ENCODE results near the gene FPGS. TPM values are rescaled to one million over a fixed set of nuclear protein-coding genes. Genes with fewer than 3 reads are reported as not detected.

The FPGS gene
- total and polyA plus RNA-seq, 2 donors (not counting 1 experiment from before 2014, with no cell fraction given), result 103 to 136 TPM

DNA sequence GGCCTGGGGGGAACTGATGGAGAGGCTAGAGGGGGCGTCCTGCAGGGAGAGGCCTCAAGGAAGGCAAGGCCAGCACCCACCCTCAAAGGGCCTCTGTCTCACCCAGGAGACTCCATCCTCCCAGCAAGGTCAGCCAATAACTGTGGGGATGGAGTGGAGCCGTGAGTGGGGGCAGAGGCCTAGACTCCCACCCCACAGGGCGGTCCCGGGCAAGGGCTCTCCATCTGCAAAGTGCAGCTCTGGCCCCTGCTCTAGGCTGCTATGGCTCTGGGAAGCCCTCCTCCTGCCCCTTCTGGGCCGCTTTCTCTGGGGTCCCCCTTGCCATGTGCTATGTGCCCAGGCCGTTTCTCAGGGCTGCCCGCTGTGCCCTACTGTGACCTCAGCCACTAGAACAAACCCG lies 14.0 kb downstream of the FPGS start:
- Mint-ChIP-seq H3K4me3 (no peak overlapping the region), H3K4me1 (no peaks in the 10 kb centered on the region), H3K27me3 (no peaks in the 10 kb centered on the region), H3K27ac (no peak overlapping the region), H3K9me3 (ENCODE audit: insufficient read depth) (no peaks in the 10 kb centered on the region)
- H2AFZ ChIP-seq (ENCODE audit: insufficient read depth, low read depth, low read length, poor library complexity, severe bottlenecking), result no peak overlapping the region
- no peak overlapping the region for H3K27ac ChIP-seq (ENCODE audit: low read length in 2 of 2)
- H3K9me3 ChIP-seq (ENCODE audit: control extremely low read depth in 1 of 3, control insufficient read depth in 2 of 3, insufficient read depth in 1 of 3, low read length in 2 of 3), result peaks cover 0 to 4% (median 0%) of the 10 kb centered on the region in 3 donors
- no peaks in the 10 kb centered on the region for H3K27me3 ChIP-seq (replicated peaks in 1 of 4; ENCODE audit: control extremely low read depth in 1 of 4, control insufficient read depth in 3 of 4, insufficient read depth in 4 of 4, low read length in 3 of 4)
- no peaks in the 10 kb centered on the region for H3K4me1 ChIP-seq (ENCODE audit: control insufficient read depth in 2 of 2, insufficient read depth in 2 of 2, low read length in 2 of 2)
- TF ChIP-seq, protein P1, sequence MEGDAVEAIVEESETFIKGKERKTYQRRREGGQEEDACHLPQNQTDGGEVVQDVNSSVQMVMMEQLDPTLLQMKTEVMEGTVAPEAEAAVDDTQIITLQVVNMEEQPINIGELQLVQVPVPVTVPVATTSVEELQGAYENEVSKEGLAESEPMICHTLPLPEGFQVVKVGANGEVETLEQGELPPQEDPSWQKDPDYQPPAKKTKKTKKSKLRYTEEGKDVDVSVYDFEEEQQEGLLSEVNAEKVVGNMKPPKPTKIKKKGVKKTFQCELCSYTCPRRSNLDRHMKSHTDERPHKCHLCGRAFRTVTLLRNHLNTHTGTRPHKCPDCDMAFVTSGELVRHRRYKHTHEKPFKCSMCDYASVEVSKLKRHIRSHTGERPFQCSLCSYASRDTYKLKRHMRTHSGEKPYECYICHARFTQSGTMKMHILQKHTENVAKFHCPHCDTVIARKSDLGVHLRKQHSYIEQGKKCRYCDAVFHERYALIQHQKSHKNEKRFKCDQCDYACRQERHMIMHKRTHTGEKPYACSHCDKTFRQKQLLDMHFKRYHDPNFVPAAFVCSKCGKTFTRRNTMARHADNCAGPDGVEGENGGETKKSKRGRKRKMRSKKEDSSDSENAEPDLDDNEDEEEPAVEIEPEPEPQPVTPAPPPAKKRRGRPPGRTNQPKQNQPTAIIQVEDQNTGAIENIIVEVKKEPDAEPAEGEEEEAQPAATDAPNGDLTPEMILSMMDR (IDR thresholded peaks at IDR 0.05), result no peak
- TF ChIP-seq EZH2 (IDR thresholded peaks at IDR 0.05; ENCODE audit: borderline replicate concordance, insufficient read depth, low read depth, low read length, poor library complexity, severe bottlenecking), result no peak
- H4K20me1 ChIP-seq (ENCODE audit: control insufficient read depth, insufficient read depth, low read length, poor library complexity, severe bottlenecking), result no peaks in the 10 kb centered on the region
- no peak overlapping the region for H3K4me3 ChIP-seq (ENCODE audit: control extremely low read depth in 1 of 5, extremely low read depth in 1 of 5, insufficient read depth in 1 of 5, low read depth in 2 of 5, low read length in 4 of 5)
- no peaks in the 10 kb centered on the region for H3K79me2 ChIP-seq (ENCODE audit: control insufficient read depth, insufficient read depth, low read length)
- WGBS (ENCODE audit: insufficient coverage), result 97% methylated on average over 7 of the region's 8 CpGs
- peaks cover 0 to 35% of the 10 kb centered on the region in 2 experiments for H3K36me3 ChIP-seq (replicated peaks in 1 of 2; ENCODE audit: control extremely low read depth in 1 of 2, control insufficient read depth in 1 of 2, extremely low read depth in 1 of 2, insufficient read depth in 2 of 2, low read length in 1 of 2)
- CTCF ChIA-PET, result interaction anchor here (1.0 kb wide), 1 partner anchor 11 kb away, joined by 3 read pairs; no protein-coding TSS in a partner anchor
- ATAC-seq (ENCODE audit: low read depth) (no peak), DNase-seq (no peak)
- H3K9ac ChIP-seq (ENCODE audit: low read length), result no peak overlapping the region
- POLR2A ChIA-PET, result no interaction called here
- intact Hi-C loops (cut with micrococcal nuclease), result no loop called here
- H3K4me2 ChIP-seq (replicated peaks; ENCODE audit: low read depth, low read length, poor library complexity, severe bottlenecking), result no peak overlapping the region

GRCh38 chr9:127817881-127818434 lies 15.3 kb downstream of the FPGS start:
- TF ChIP-seq EZH2 (IDR thresholded peaks at IDR 0.05; ENCODE audit: borderline replicate concordance, insufficient read depth, low read depth, low read length, poor library complexity, severe bottlenecking), result no peak
- TF ChIP-seq, protein P1 (IDR thresholded peaks at IDR 0.05), result no peak

More at GRCh38 chr9:127817881-127818434, 15.3 kb downstream of the FPGS start:
- no peak for ATAC-seq (ENCODE audit: low read depth)
- H3K9me3 Mint-ChIP-seq (ENCODE audit: insufficient read depth), result no peaks in the 10 kb centered on the region
- Histone ChIP-seq H3K36me3 (replicated peaks in 1 of 2; ENCODE audit: control extremely low read depth in 1 of 2, control insufficient read depth in 1 of 2, extremely low read depth in 1 of 2, insufficient read depth in 2 of 2, low read length in 1 of 2) (peaks cover 0 to 28% of the 10 kb centered on the region in 2 experiments), H3K27me3 (replicated peaks in 1 of 4; ENCODE audit: control extremely low read depth in 1 of 4, control insufficient read depth in 3 of 4, insufficient read depth in 4 of 4, low read length in 3 of 4) (no peaks in the 10 kb centered on the region), H4K20me1 (ENCODE audit: control insufficient read depth, insufficient read depth, low read length, poor library complexity, severe bottlenecking) (no peaks in the 10 kb centered on the region), H3K4me2 (replicated peaks; ENCODE audit: low read depth, low read length, poor library complexity, severe bottlenecking) (no peak overlapping the region), H3K9ac (ENCODE audit: low read length) (no peak overlapping the region), H3K79me2 (ENCODE audit: control insufficient read depth, insufficient read depth, low read length) (no peaks in the 10 kb centered on the region), H3K9me3 (ENCODE audit: control extremely low read depth in 1 of 3, control insufficient read depth in 2 of 3, insufficient read depth in 1 of 3, low read length in 2 of 3) (peaks cover 0 to 4% (median 0%) of the 10 kb centered on the region in 3 donors), H3K4me3 (ENCODE audit: control extremely low read depth in 1 of 5, extremely low read depth in 1 of 5, insufficient read depth in 1 of 5, low read depth in 2 of 5, low read length in 4 of 5) (no peak overlapping the region), H3K4me1 (ENCODE audit: control insufficient read depth in 2 of 2, insufficient read depth in 2 of 2, low read length in 2 of 2) (no peaks in the 10 kb centered on the region), H2AFZ (ENCODE audit: insufficient read depth, low read depth, low read length, poor library complexity, severe bottlenecking) (no peak overlapping the region), H3K27ac (ENCODE audit: low read length in 2 of 2) (no peak overlapping the region)
- no peak for DNase-seq
- ChIA-PET CTCF (interaction anchor here (0.6 to 1.0 kb wide), 2 partner anchors 12 to 228 kb away, joined by 3 read pairs; no protein-coding TSS in a partner anchor), POLR2A (no interaction called here)
- H3K27ac Mint-ChIP-seq, result no peak overlapping the region
- intact Hi-C loops (cut with micrococcal nuclease), result no loop called here
- no peak overlapping the region for H3K4me3 Mint-ChIP-seq
- no peaks in the 10 kb centered on the region for H3K27me3 Mint-ChIP-seq
- 93% methylated on average over 15 of the region's 17 CpGs for WGBS (ENCODE audit: insufficient coverage)
- no peaks in the 10 kb centered on the region for H3K4me1 Mint-ChIP-seq

All from B cell (primary cell).